Measurements from ENCODE around the gene TRIM65. TPM values are rescaled to one million over a fixed set of nuclear protein-coding genes. Genes with fewer than 3 reads are reported as not detected.
"Not testable (repeated sequence)": the region's sequence is repeated elsewhere in the genome, so short reads cannot be mapped to it uniquely, and the experiment has no call there.

Gene TRIM65
- total RNA-seq, 1 donor from 2014 or later, result 15.4 TPM

GRCh38 chr17:75868730-75869281 lies 27.9 kb downstream of the TRIM65 start:
- H3K36me3 ChIP-seq (ENCODE audit: insufficient read depth, low read length); H3K4me3 Mint-ChIP-seq (ENCODE audit: unreplicated experiment); H3K4me2 ChIP-seq (ENCODE audit: low read length); H4K20me1 ChIP-seq (ENCODE audit: insufficient read depth, low read length); H3K27me3 ChIP-seq (ENCODE audit: insufficient read depth, low read length); H3K9me3 Mint-ChIP-seq (ENCODE audit: unreplicated experiment); H2AFZ ChIP-seq (ENCODE audit: low read depth, low read length); H3K27ac Mint-ChIP-seq (ENCODE audit: unreplicated experiment); H3K9me3 ChIP-seq (ENCODE audit: insufficient read depth, low read depth, low read length); FAIRE-seq; H3K9ac ChIP-seq (ENCODE audit: low read length); DNase-seq (ENCODE audit: low read depth); H3K4me1 Mint-ChIP-seq (ENCODE audit: low read depth, unreplicated experiment); H3K27ac ChIP-seq (ENCODE audit: low read depth, low read length); H3K27me3 Mint-ChIP-seq (ENCODE audit: low read depth, unreplicated experiment); H3K79me2 ChIP-seq (ENCODE audit: insufficient read depth, low read length); H3K36me3 Mint-ChIP-seq (ENCODE audit: low read depth, unreplicated experiment); H3K4me3 ChIP-seq (ENCODE audit: insufficient read depth, low read depth, low read length): not testable (repeated sequence)
- peaks cover 28% of the 10 kb centered on the region for H3K4me1 ChIP-seq (ENCODE audit: insufficient read depth, low read length)

GRCh38 chr17:75865404-75866188 lies 31.2 kb downstream of the TRIM65 start:
- H3K36me3 ChIP-seq (ENCODE audit: insufficient read depth, low read length); H4K20me1 ChIP-seq (ENCODE audit: insufficient read depth, low read length); H3K36me3 Mint-ChIP-seq (ENCODE audit: low read depth, unreplicated experiment); DNase-seq (ENCODE audit: low read depth); H3K4me2 ChIP-seq (ENCODE audit: low read length); H2AFZ ChIP-seq (ENCODE audit: low read depth, low read length); H3K27me3 Mint-ChIP-seq (ENCODE audit: low read depth, unreplicated experiment); H3K4me3 Mint-ChIP-seq (ENCODE audit: unreplicated experiment); FAIRE-seq; H3K4me3 ChIP-seq (ENCODE audit: insufficient read depth, low read depth, low read length); H3K9ac ChIP-seq (ENCODE audit: low read length); H3K9me3 Mint-ChIP-seq (ENCODE audit: unreplicated experiment); H3K4me1 Mint-ChIP-seq (ENCODE audit: low read depth, unreplicated experiment); H3K27me3 ChIP-seq (ENCODE audit: insufficient read depth, low read length); H3K9me3 ChIP-seq (ENCODE audit: insufficient read depth, low read depth, low read length); H3K27ac ChIP-seq (ENCODE audit: low read depth, low read length); H3K79me2 ChIP-seq (ENCODE audit: insufficient read depth, low read length): not testable (repeated sequence)
- H3K27ac Mint-ChIP-seq (ENCODE audit: unreplicated experiment), result peak overlapping the region; percentile 2
- peaks cover 16% of the 10 kb centered on the region for H3K4me1 ChIP-seq (ENCODE audit: insufficient read depth, low read length)

- not testable (repeated sequence) for H3K79me2 ChIP-seq (ENCODE audit: insufficient read depth, low read length); H3K36me3 ChIP-seq (ENCODE audit: insufficient read depth, low read length); H3K27ac Mint-ChIP-seq (ENCODE audit: unreplicated experiment); H3K4me3 Mint-ChIP-seq (ENCODE audit: unreplicated experiment); H3K27me3 Mint-ChIP-seq (ENCODE audit: low read depth, unreplicated experiment); H3K36me3 Mint-ChIP-seq (ENCODE audit: low read depth, unreplicated experiment); H3K9ac ChIP-seq (ENCODE audit: low read length); DNase-seq (ENCODE audit: low read depth); H4K20me1 ChIP-seq (ENCODE audit: insufficient read depth, low read length); H3K27ac ChIP-seq (ENCODE audit: low read depth, low read length); H3K4me1 Mint-ChIP-seq (ENCODE audit: low read depth, unreplicated experiment); H3K9me3 ChIP-seq (ENCODE audit: insufficient read depth, low read depth, low read length); H3K27me3 ChIP-seq (ENCODE audit: insufficient read depth, low read length); H3K4me3 ChIP-seq (ENCODE audit: insufficient read depth, low read depth, low read length); H2AFZ ChIP-seq (ENCODE audit: low read depth, low read length); H3K9me3 Mint-ChIP-seq (ENCODE audit: unreplicated experiment); FAIRE-seq
- peak overlapping the region; percentile 45 for H3K4me2 ChIP-seq (ENCODE audit: low read length)
- peaks cover 16% of the 10 kb centered on the region for H3K4me1 ChIP-seq (ENCODE audit: insufficient read depth, low read length)
These were observed 31.9 kb downstream of the TRIM65 start for GRCh38 chr17:75864887-75865286.

GRCh38 chr17:75864448-75864871 lies 32.3 kb downstream of the TRIM65 start:
- TF ChIP-seq CTCF (IDR thresholded peaks at IDR 0.05; ENCODE audit: insufficient read depth, low read depth, low read length) (no peak), EZH2 (IDR thresholded peaks at IDR 0.05; ENCODE audit: insufficient read depth, low read length) (no peak)
- DNase-seq (ENCODE audit: low read depth), result peak; percentile 49
- Mint-ChIP-seq H3K27me3 (ENCODE audit: low read depth, unreplicated experiment) (no peaks in the 10 kb centered on the region), H3K4me3 (ENCODE audit: unreplicated experiment) (no peak overlapping the region), H3K9me3 (ENCODE audit: unreplicated experiment) (no peaks in the 10 kb centered on the region), H3K4me1 (ENCODE audit: low read depth, unreplicated experiment) (peaks cover 2% of the 10 kb centered on the region), H3K27ac (ENCODE audit: unreplicated experiment) (no peak overlapping the region), H3K36me3 (ENCODE audit: low read depth, unreplicated experiment) (peaks cover 3% of the 10 kb centered on the region)
- no peaks in the 10 kb centered on the region for H3K36me3 ChIP-seq (ENCODE audit: insufficient read depth, low read length)
- H3K79me2 ChIP-seq (ENCODE audit: insufficient read depth, low read length), result no peaks in the 10 kb centered on the region
- H3K4me3 ChIP-seq (ENCODE audit: insufficient read depth, low read depth, low read length), result peak overlapping the region; percentile 15
- H3K27ac ChIP-seq (ENCODE audit: low read depth, low read length), result no peak overlapping the region
- peak overlapping the region; percentile 43 for H3K9ac ChIP-seq (ENCODE audit: low read length)
- peaks cover 13% of the 10 kb centered on the region for H3K4me1 ChIP-seq (ENCODE audit: insufficient read depth, low read length)
- H2AFZ ChIP-seq (ENCODE audit: low read depth, low read length), result peak overlapping the region; percentile 23
- H3K4me2 ChIP-seq (ENCODE audit: low read length), result peak overlapping the region; percentile 45
- no peaks in the 10 kb centered on the region for H4K20me1 ChIP-seq (ENCODE audit: insufficient read depth, low read length)
- no peaks in the 10 kb centered on the region for H3K9me3 ChIP-seq (ENCODE audit: insufficient read depth, low read depth, low read length)
- no peaks in the 10 kb centered on the region for H3K27me3 ChIP-seq (ENCODE audit: insufficient read depth, low read length)
- FAIRE-seq, result no peak

All from astrocyte (in vitro differentiated cells and primary cell).